ENCODE data around the gene CCL19. TPM values are rescaled to one million over a fixed set of nuclear protein-coding genes. Genes with fewer than 3 reads are reported as not detected.

The CCL19 gene
- total RNA-seq, 1 experiment from 2014 or later = not detected

GRCh38 chr9:34719021-34719768 is 28.1 kb upstream of the CCL19 start:
- POLR2A ChIA-PET (ENCODE audit: low non-redundant PET) = no interaction called here
- no peak overlapping the region for H3K4me3 ChIP-seq (ENCODE audit: low read depth, low read length, poor library complexity, severe bottlenecking)

GRCh38 chr9:34717996-34718614 is 27.0 kb upstream of the CCL19 start:
- CTCF ChIA-PET = no interaction called here
- H3K27ac ChIP-seq (ENCODE audit: low read depth, low read length, poor library complexity, severe bottlenecking) = no peak overlapping the region
- H3K27me3 ChIP-seq (replicated peaks; ENCODE audit: insufficient read depth, low read depth, low read length, poor library complexity) = peaks cover 12% of the 10 kb centered on the region
- intact Hi-C loops (cut with micrococcal nuclease; ENCODE audit: unreplicated experiment) = no loop called here
- H3K36me3 ChIP-seq (ENCODE audit: insufficient read depth, low read length, poor library complexity, severe bottlenecking) = no peaks in the 10 kb centered on the region
- no peaks in the 10 kb centered on the region for H3K9me3 ChIP-seq (ENCODE audit: low read depth, low read length, poor library complexity, severe bottlenecking)
- H3K4me1 ChIP-seq (ENCODE audit: insufficient read depth, low read length, poor library complexity, severe bottlenecking) = no peaks in the 10 kb centered on the region
- POLR2A ChIA-PET (ENCODE audit: low non-redundant PET) = no interaction called here
- TF ChIP-seq EZH2 (IDR thresholded peaks at IDR 0.05; ENCODE audit: borderline replicate concordance, low read depth, low read length, poor library complexity, severe bottlenecking) (no peak), CTCF (conservative IDR thresholded peaks at IDR 0.05; ENCODE audit: low read depth, low read length) (no peak)
- BruUV-seq (replicated peaks) = no TSS peak
- H3K4me3 ChIP-seq (ENCODE audit: low read depth, low read length, poor library complexity, severe bottlenecking) = no peak overlapping the region
- no peak for DNase-seq (ENCODE audit: low spot score)

More at GRCh38 chr9:34719021-34719768, 28.1 kb upstream of the CCL19 start:
- intact Hi-C loops (cut with micrococcal nuclease; ENCODE audit: unreplicated experiment) = no loop called here
- H3K9me3 ChIP-seq (ENCODE audit: low read depth, low read length, poor library complexity, severe bottlenecking) = no peaks in the 10 kb centered on the region
- CTCF ChIA-PET = no interaction called here
- H3K27me3 ChIP-seq (replicated peaks; ENCODE audit: insufficient read depth, low read depth, low read length, poor library complexity) = peaks cover under 1% of the 10 kb centered on the region
- H3K27ac ChIP-seq (ENCODE audit: low read depth, low read length, poor library complexity, severe bottlenecking) = no peak overlapping the region
- no TSS peak for BruUV-seq (replicated peaks)
- no peaks in the 10 kb centered on the region for H3K4me1 ChIP-seq (ENCODE audit: insufficient read depth, low read length, poor library complexity, severe bottlenecking)
- TF ChIP-seq CTCF (conservative IDR thresholded peaks at IDR 0.05; ENCODE audit: low read depth, low read length) = no peak
- TF ChIP-seq EZH2 (IDR thresholded peaks at IDR 0.05; ENCODE audit: borderline replicate concordance, low read depth, low read length, poor library complexity, severe bottlenecking) = no peak
- no peaks in the 10 kb centered on the region for H3K36me3 ChIP-seq (ENCODE audit: insufficient read depth, low read length, poor library complexity, severe bottlenecking)
- no peak for DNase-seq (ENCODE audit: low spot score)

GRCh38 chr9:34716711-34717110 is 25.6 kb upstream of the CCL19 start:
- H3K4me1 ChIP-seq (ENCODE audit: insufficient read depth, low read length, poor library complexity, severe bottlenecking) = no peaks in the 10 kb centered on the region
- H3K36me3 ChIP-seq (ENCODE audit: insufficient read depth, low read length, poor library complexity, severe bottlenecking) = no peaks in the 10 kb centered on the region
- TF ChIP-seq CTCF (conservative IDR thresholded peaks at IDR 0.05; ENCODE audit: low read depth, low read length) = no peak
- no peak for TF ChIP-seq EZH2 (IDR thresholded peaks at IDR 0.05; ENCODE audit: borderline replicate concordance, low read depth, low read length, poor library complexity, severe bottlenecking)
- no peaks in the 10 kb centered on the region for H3K9me3 ChIP-seq (ENCODE audit: low read depth, low read length, poor library complexity, severe bottlenecking)
- H3K27me3 ChIP-seq (replicated peaks; ENCODE audit: insufficient read depth, low read depth, low read length, poor library complexity) = peaks cover 20% of the 10 kb centered on the region
- intact Hi-C loops (cut with micrococcal nuclease; ENCODE audit: unreplicated experiment) = no loop called here
- CTCF ChIA-PET = no interaction called here
- no peak overlapping the region for H3K4me3 ChIP-seq (ENCODE audit: low read depth, low read length, poor library complexity, severe bottlenecking)
- H3K27ac ChIP-seq (ENCODE audit: low read depth, low read length, poor library complexity, severe bottlenecking) = no peak overlapping the region
- no TSS peak for BruUV-seq (replicated peaks)
- POLR2A ChIA-PET (ENCODE audit: low non-redundant PET) = no interaction called here
- no peak for DNase-seq (ENCODE audit: low spot score)

All from A673 (cell line).